Measurements from ENCODE around the gene NR2C2.

The NR2C2 gene

DNA sequence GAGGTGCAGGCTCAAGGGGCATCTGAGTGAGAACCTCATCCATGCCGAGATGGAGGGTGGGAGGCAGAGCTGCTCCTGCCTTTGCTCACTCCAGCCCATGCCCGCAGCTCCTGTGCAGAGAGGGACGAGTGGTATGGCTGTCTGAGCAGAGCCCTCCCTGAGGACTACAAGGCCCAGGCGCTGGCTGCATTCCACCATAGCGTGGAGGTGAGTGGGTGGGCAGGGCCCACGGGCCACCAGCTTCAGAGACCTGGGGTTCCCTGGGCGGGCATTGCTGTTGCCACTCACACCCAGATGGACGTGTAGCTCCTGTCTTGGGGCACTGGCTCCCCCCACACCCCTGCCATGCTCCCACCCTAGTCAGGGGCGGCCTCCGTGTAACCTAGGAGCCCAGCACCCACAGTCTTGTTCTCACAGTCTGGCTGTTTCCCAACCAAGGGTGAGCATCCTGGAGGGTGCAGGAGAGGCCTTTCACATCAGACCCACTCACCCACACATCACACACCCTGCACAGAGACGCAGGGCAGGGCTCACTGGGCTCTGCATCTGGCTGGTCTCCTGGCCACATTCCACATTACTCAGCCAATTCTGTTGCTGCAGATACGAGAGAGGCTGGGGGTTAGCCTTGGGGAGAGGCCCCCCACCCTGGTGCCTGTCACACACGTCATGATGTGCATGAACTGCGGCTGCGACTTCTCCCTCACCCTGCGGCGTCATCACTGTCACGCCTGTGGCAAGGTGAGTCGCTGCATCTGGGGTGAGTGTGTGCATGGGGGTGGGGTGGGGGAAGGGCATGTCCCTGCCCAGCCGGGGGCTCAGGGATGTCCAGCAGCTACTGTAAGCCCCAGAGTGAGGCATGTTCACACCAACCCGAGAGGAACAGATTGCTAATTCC is 25.3 kb upstream of the NR2C2 start:
- no peak for DNase-seq

GRCh38 chr3:14922863-14923262 is 24.5 kb upstream of the NR2C2 start:
- DNase-seq = no peak

DNA sequence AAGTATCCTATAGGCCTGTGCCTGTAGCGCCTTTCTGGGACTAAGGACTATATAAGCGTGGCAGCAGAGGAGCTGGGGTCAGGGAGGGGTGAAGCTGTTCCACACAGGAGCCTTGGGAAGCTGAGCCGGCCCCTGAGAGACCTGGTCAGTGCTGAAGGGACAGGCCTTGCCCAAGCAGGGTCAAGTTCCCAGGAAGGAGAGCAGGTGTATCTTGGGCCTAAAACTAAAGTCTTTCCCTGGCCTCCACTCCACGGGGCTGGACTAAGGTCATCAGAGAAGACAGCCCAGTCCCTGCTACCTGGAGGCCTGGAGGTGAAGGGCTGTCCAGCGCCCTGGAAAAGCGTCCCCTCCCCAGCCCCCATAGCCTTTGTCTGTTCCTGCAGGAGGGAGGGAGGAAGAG is 23.9 kb upstream of the NR2C2 start:
- no peak for DNase-seq

GRCh38 chr3:14925729-14926591 is 21.4 kb upstream of the NR2C2 start:
- peak; percentile 34 for DNase-seq

GRCh38 chr3:14926592-14926991 is 20.8 kb upstream of the NR2C2 start:
- no peak for DNase-seq

DNA sequence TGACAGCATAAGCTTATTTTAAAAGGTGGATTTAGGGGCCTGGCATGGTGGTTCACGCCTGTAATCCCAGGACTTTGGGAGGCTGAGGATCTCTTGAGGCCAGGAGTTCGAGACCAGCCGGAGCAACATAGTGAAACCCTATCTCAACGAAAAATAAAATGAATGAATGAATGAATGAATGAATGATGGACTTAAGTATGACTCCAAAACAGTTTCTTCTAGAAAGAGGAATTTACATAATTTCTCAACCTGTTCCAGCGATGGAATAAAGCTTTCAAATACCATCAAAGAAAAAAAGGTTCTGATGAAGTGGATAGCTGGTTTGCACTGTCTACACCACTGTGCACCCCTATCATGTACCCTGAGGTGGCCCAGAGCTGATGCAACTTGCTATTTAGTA is 20.1 kb upstream of the NR2C2 start:
- no peak for DNase-seq

- DNase-seq = no peak
These were observed 17.9 kb upstream of the NR2C2 start for GRCh38 chr3:14929310-14930074.

- no peak for DNase-seq
These were observed 13.5 kb upstream of the NR2C2 start for GRCh38 chr3:14933820-14934425.

DNA sequence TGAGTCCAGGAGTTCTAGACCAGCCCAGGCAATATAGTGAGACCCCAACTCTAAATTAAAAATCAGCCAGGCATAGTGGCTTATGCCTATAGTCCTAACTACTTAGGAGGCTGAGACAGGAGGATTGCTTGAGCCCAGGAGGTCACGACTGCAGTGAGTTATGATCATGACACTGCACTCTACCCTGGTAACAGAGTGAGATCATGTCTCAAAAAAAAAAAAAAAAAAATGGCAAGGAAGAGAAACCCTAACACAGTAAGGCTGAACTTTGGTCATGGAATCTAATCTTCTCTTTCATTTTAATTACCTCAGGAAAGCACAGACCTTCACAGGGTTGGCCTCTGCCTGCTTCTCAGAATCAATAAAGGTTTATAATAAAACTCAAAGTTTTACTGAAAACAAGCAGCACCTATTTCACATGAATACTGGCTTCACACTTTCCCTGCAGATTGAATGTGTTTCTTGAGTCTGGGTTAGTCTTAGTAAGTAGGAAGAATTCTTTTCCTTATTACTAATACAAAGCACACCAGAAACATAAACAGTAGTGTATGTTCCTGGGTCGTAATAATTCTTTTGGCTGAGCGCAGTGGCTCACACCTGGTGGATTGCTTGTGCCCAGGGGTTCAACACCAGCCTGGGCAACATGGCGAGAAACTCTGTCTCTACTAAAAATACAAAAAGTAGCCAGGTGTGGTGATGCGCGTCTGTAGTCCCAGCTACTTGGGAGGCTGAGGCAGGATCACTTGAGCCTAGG is 11.6 kb upstream of the NR2C2 start:
- DNase-seq = no peak

GRCh38 chr3:14938954-14939353 is 8.4 kb upstream of the NR2C2 start:
- DNase-seq = no peak

GRCh38 chr3:14941871-14942270 is 5.5 kb upstream of the NR2C2 start:
- no peak for DNase-seq

DNA sequence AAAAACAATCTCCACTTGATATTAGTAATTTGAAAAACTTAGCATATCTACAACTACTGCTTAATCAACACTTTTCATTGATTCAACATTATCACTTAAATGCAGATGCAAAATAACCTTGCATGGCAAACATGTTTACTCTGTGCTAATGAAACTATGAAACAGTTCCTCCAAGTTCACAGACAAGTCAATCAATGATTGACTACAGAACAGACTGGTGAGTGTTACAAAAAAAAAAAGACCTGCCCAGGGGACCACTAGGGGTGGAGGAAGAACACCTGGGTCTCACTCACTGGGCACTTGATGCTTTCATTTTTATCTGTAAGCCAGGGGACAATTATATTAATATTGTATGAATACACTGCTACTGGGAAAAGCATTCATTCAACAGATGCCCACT is 4.3 kb upstream of the NR2C2 start:
- DNase-seq = no peak

DNA sequence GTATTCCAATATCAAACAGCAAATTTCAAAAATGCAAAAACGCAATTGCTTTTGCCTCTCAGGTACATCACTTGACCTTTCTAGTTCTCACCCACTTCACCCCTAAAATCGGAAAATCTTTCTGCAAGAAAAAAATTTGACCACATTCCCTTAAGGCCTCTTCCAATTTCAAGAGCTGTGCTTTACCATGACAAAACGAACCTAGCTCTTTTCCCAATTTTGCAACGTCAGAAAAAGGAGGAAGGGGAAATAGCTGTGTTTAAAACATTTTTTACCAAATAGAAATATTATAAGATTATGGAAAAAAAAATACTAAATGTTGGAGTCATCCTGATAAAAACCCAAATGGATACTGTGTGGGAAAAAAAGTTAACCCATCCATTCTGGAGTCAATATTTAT is 1.1 kb upstream of the NR2C2 start:
- DNase-seq = no peak

- DNase-seq = no peak
These were observed 664 bp upstream of the NR2C2 start for GRCh38 chr3:14946739-14947099.

- DNase-seq = peak; percentile 96
These were observed 664 bp downstream of the NR2C2 start for GRCh38 chr3:14947886-14948608.

- no peak for DNase-seq
These were observed 1.2 kb downstream of the NR2C2 start for GRCh38 chr3:14948609-14949038.

- no peak for DNase-seq
These were observed 1.7 kb downstream of the NR2C2 start for GRCh38 chr3:14949126-14949525.

DNA sequence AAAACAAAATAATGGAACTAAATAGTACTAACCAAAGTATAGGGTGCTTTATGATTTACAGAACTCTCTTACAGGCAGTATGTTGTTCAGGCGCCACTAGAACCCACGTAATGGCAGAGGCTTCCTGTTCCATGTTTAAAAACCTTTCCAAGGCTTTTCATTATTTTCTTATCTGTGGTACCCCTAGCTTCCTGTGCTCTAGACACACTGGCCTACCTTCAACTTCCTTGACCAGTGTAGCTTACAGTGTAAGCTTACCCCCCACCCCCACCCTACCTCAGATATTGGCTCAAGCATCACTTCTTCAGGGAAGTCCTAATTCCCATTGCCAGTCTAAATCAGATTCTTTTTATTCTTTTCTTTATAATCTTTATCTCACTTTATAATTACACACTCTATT is 2.9 kb downstream of the NR2C2 start:
- DNase-seq = no peak

GRCh38 chr3:14957153-14957552 is 9.8 kb downstream of the NR2C2 start:
- DNase-seq = no peak

GRCh38 chr3:14957925-14958324 is 10.5 kb downstream of the NR2C2 start:
- no peak for DNase-seq

GRCh38 chr3:14959359-14959943 is 12.1 kb downstream of the NR2C2 start:
- no peak for DNase-seq

All from stimulated activated CD8-positive, alpha-beta memory T cell treated with anti-CD3 and anti-CD28 coated beads, Interleukin-4, amount 100 ng/mL, for 48 hours (primary cell).